Stimulated activated CD8-positive, alpha-beta memory T cell treated with anti-CD3 and anti-CD28 coated beads, Interleukin-4, amount 100 ng/mL, for 48 hours (primary cell): ENCODE results near the gene CLASP1.
"Not testable (repeated sequence)": the region's sequence is repeated elsewhere in the genome, so short reads cannot be mapped to it uniquely, and the experiment has no call there.

Experiments used
- DNase-seq: peaks from one replicate; pipeline ENCODE4 v3.0.0-alpha.2; 2020

CLASP1 gene

GRCh38 chr2:121611730-121612705 lies 37.2 kb downstream of the CLASP1 start:
- no peak for DNase-seq

- DNase-seq = not testable (repeated sequence)
These were observed 38.1 kb downstream of the CLASP1 start for GRCh38 chr2:121611048-121611649.

GRCh38 chr2:121610487-121610874 lies 38.8 kb downstream of the CLASP1 start:
- DNase-seq = not testable (repeated sequence)

- no peak for DNase-seq
These were observed 40.3 kb downstream of the CLASP1 start for GRCh38 chr2:121608967-121609366.

- no peak for DNase-seq
These were observed 40.9 kb downstream of the CLASP1 start for GRCh38 chr2:121608367-121608766.

GRCh38 chr2:121605820-121606733 lies 43.2 kb downstream of the CLASP1 start:
- DNase-seq = no peak

GRCh38 chr2:121603185-121603584 lies 46.1 kb downstream of the CLASP1 start:
- DNase-seq = no peak

GRCh38 chr2:121599963-121600651 lies 49.2 kb downstream of the CLASP1 start:
- no peak for DNase-seq

- DNase-seq = no peak
These were observed 51.2 kb downstream of the CLASP1 start for GRCh38 chr2:121598087-121598486.

- DNase-seq = no peak
These were observed 52.8 kb downstream of the CLASP1 start for GRCh38 chr2:121596221-121597080.

- no peak for DNase-seq
These were observed 54.0 kb downstream of the CLASP1 start for GRCh38 chr2:121595012-121595891.

GRCh38 chr2:121591199-121591598 lies 58.1 kb downstream of the CLASP1 start:
- DNase-seq = no peak

- no peak for DNase-seq
These were observed 60.9 kb downstream of the CLASP1 start for GRCh38 chr2:121588357-121588756.

GRCh38 chr2:121587131-121587530 lies 62.1 kb downstream of the CLASP1 start:
- no peak for DNase-seq

- DNase-seq = no peak
These were observed 64.5 kb downstream of the CLASP1 start for GRCh38 chr2:121584741-121585140.

- DNase-seq = no peak
These were observed 65.7 kb downstream of the CLASP1 start for GRCh38 chr2:121583555-121583954.

GRCh38 chr2:121582272-121582671 lies 67.0 kb downstream of the CLASP1 start:
- DNase-seq = no peak

- DNase-seq = no peak
These were observed 70.0 kb downstream of the CLASP1 start for GRCh38 chr2:121579309-121579708.

- no peak for DNase-seq
These were observed 71.9 kb downstream of the CLASP1 start for GRCh38 chr2:121577381-121577780.

GRCh38 chr2:121576263-121576662 lies 73.0 kb downstream of the CLASP1 start:
- no peak for DNase-seq
